Left lung (tissue), 10 donors: Measurements from ENCODE around the gene HDAC7. TPM values are rescaled to one million over a fixed set of nuclear protein-coding genes. Genes with fewer than 3 reads are reported as not detected.

Experiments used
- ATAC-seq: fragments of 200-7000 bp; cut with Tn5 transposase; one replicate; pipeline ENCODE4 v1.9.1; 2020; ENCODE audit warnings: moderate library complexity
- DNase-seq, 4 donors: peaks; one replicate each; pipeline ENCODE4 v3.0.0-alpha.2; 2013 to 2020
- H3K27ac ChIP-seq, 2 donors: fragments of 200-600 bp; sonication (generic) in 1 of 2; one replicate each; pipeline versions ENCODE4 v1.5.0 to v1.8.0; 2020 to 2021
- H3K27me3 ChIP-seq, 2 donors: fragments of 200-600 bp; sonication (generic) in 1 of 2; one replicate each; pipeline versions ENCODE4 v1.5.0 to v1.8.0; 2020 to 2021
- H3K36me3 ChIP-seq, 2 donors: fragments of 200-600 bp; sonication (generic) in 1 of 2; one replicate each; pipeline versions ENCODE4 v1.5.0 to v1.8.0; 2020 to 2021
- H3K4me1 ChIP-seq, 2 donors: fragments of 200-600 bp; one replicate each; pipeline ENCODE4 v1.8.0; 2021
- H3K4me3 ChIP-seq, 2 donors: fragments of 200-600 bp; sonication (generic) in 1 of 2; one replicate each; pipeline versions ENCODE4 v1.5.0 to v1.8.0; 2020 to 2021; ENCODE audit warnings: mild to moderate bottlenecking in 1 of 2
- H3K9me3 ChIP-seq, 2 donors: fragments of 200-600 bp; sonication (generic) in 1 of 2; one replicate each; pipeline versions ENCODE4 v1.5.0 to v1.8.0; 2020 to 2021
- intact Hi-C, 2 donors: fragments of 100-400 bp; cut with DNase I; formaldehyde crosslinking; loops; one replicate each; pipeline versions ENCODE4 v1.11.2 to v1.14.2; 2022
- polyA plus RNA-seq, 6 donors: library from polyadenylated mRNA; unstranded; fragments of 120-200 nt; gene quantifications; one replicate each; pipeline ENCODE4 v1.2.1, GENCODE V29; 2013; ENCODE audit not compliant: insufficient read length in 6 of 6
- total RNA-seq, 2 donors: library from RNA; stranded (reverse); fragmentation: NEBNext Ultra II Directional; extraction: Animal tissue kit (Norgen Biotek cat#: 25700); gene quantifications; one replicate each; pipeline ENCODE4 v1.2.1, GENCODE V29; 2021
- TF ChIP-seq, protein P1 (sequence below), 2 donors: fragments of 200-600 bp; sonication (generic) in 1 of 2; IDR thresholded peaks; one replicate each; pipeline versions ENCODE4 v1.5.0 to v1.8.0; 2021; ENCODE audit warnings: antibody characterized with exemption in 2 of 2
- donor health status: DM: no; HTN: yes; CAD: no.
- donor health status: DM: no; HTN: no; CAD: no.

Gene HDAC7
- total and polyA plus RNA-seq, 8 donors, result 69.1 to 115 (median 84.1) TPM

DNA sequence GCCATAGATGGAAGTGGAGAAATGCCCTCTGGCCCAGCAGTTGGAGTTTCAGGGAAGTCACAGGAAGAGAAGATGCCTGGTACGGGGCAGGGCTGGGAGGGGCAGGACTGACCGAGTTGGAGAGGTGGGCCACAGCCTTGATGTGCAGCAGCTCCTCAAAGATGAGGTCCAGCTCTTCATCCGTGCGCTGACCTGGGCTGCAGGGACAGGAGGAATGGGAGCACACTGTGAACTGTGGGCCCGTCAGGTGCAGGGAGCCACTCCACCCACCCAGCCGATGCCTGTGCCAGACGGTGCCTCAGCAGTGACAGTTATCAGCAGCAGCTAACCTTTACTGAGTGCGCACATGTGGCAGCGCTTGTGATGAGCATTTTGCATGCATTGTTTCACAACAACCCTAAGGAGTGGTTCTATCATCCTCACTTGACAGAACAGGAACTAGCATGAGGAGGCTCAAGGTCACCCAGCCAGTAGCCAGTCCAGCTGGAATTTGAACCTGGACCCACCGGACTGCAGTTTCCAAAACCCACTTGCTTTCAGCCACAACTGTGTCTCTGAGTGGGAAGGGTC is 69.4 kb downstream of the HDAC7 start:
- DNase-seq (no peak), ATAC-seq (no peak)
- intact Hi-C loops, result no loop called here
- Histone ChIP-seq H3K9me3 (no peaks in the 10 kb centered on the region), H3K36me3 (peaks cover 0 to 28% of the 10 kb centered on the region in 2 donors), H3K27me3 (no peaks in the 10 kb centered on the region), H3K4me3 (no peak overlapping the region), H3K4me1 (peaks cover 26 to 34% of the 10 kb centered on the region in 2 donors), H3K27ac (no peak overlapping the region)
- TF ChIP-seq, protein P1, sequence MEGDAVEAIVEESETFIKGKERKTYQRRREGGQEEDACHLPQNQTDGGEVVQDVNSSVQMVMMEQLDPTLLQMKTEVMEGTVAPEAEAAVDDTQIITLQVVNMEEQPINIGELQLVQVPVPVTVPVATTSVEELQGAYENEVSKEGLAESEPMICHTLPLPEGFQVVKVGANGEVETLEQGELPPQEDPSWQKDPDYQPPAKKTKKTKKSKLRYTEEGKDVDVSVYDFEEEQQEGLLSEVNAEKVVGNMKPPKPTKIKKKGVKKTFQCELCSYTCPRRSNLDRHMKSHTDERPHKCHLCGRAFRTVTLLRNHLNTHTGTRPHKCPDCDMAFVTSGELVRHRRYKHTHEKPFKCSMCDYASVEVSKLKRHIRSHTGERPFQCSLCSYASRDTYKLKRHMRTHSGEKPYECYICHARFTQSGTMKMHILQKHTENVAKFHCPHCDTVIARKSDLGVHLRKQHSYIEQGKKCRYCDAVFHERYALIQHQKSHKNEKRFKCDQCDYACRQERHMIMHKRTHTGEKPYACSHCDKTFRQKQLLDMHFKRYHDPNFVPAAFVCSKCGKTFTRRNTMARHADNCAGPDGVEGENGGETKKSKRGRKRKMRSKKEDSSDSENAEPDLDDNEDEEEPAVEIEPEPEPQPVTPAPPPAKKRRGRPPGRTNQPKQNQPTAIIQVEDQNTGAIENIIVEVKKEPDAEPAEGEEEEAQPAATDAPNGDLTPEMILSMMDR (IDR thresholded peaks at IDR 0.05), result no peak

DNA sequence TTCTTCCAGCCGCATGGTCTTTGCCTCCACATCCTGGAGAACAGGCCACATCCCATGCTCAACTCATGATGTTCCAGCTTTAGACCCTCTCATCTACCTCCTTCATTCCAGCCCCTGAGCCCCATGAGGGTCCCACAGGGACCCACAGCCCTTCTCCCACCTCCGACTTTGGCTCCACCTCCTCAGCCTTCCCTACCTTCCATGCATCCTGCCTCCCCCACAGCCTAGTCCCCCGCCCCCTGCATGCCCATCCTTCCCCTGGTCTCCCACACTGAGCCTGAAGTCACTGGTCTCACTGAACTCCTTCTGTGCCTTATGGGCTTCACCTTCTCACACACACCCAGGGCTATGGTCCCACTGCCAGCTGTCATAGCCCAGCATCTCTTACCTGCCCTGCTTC is 70.8 kb downstream of the HDAC7 start:
- H3K4me3 ChIP-seq, result no peak overlapping the region
- ATAC-seq, result no peak
- H3K36me3 ChIP-seq, result peaks cover 0 to 28% of the 10 kb centered on the region in 2 donors
- H3K27me3 ChIP-seq, result no peaks in the 10 kb centered on the region
- TF ChIP-seq, protein P1 (IDR thresholded peaks at IDR 0.05), result no peak
- no peaks in the 10 kb centered on the region for H3K9me3 ChIP-seq
- H3K4me1 ChIP-seq, result peaks cover 14 to 20% of the 10 kb centered on the region in 2 donors
- DNase-seq, result no peak
- H3K27ac ChIP-seq, result no peak overlapping the region
- intact Hi-C loops, result no loop called here

DNA sequence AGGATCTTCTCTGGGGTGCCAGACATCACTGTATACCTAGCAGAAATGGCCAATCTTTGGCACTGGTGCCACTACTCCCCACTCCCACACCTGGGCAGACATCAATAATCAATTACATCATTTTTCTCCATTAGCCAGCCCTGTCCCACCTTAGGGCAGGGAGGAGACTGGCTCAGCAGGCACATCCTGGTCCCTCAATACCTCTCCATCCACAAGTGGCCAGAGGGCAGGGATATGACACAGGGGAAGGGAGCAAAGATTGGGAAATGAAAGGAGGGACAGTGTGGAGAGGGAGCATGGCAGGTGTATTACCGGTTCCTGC is 71.2 kb downstream of the HDAC7 start:
- no peaks in the 10 kb centered on the region for H3K27me3 ChIP-seq
- ATAC-seq (no peak), DNase-seq (no peak)
- H3K27ac ChIP-seq, result no peak overlapping the region
- no peak overlapping the region for H3K4me3 ChIP-seq
- H3K36me3 ChIP-seq, result peaks cover 0 to 28% of the 10 kb centered on the region in 2 donors
- intact Hi-C loops, result no loop called here
- H3K9me3 ChIP-seq, result no peaks in the 10 kb centered on the region
- TF ChIP-seq, protein P1 (IDR thresholded peaks at IDR 0.05), result no peak
- H3K4me1 ChIP-seq, result peaks cover 9 to 16% of the 10 kb centered on the region in 2 donors

DNA sequence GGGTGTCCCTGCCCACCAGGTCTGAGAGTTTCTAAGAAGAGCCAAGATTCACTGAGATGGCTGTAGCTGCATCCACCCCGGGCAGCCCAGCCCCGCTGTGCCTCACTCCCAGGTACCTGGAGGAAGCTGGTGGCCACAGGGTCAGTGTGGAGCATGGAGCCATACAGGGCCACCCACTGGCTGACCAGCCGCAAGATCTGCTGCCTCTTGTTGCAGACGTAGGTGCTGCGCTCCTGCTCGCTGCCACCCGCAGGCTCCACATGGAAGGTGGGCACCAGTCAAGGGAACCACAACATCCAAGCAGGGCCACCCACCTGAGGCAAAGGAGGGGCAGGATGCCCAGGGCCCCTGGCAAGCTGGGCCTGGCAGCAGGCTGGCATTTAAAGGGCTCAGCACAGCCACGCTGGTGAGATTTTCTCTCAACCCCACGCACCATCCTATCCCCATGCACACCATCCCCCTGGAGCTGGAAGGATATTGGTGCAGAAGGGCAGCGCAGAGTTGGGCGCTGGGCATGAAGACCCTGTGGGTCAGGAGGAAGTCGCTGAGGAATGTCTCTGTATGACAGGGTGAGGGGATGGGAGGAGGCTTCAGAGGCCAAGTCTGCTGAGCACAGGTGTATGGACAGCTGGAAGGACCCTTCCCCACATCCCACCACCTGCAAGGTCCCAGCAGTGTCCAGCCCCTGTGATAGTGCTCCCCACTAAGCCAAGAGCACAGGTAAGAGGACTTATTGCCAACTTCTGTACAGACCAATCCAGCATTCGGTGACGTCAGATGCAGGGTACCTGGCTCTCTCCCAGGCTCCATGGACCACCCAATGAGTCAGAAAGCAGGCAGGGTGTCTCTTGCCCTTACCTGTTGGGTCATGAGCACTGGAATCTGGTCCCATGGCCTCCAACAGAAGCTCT is 71.9 kb downstream of the HDAC7 start:
- DNase-seq (no peak), ATAC-seq (no peak)
- intact Hi-C loops, result no loop called here
- Histone ChIP-seq H3K36me3 (peaks cover 0 to 28% of the 10 kb centered on the region in 2 donors), H3K4me3 (no peak overlapping the region), H3K9me3 (no peaks in the 10 kb centered on the region), H3K4me1 (peaks cover 3 to 9% of the 10 kb centered on the region in 2 donors), H3K27ac (no peak overlapping the region), H3K27me3 (no peaks in the 10 kb centered on the region)
- TF ChIP-seq, protein P1 (IDR thresholded peaks at IDR 0.05), result no peak

DNA sequence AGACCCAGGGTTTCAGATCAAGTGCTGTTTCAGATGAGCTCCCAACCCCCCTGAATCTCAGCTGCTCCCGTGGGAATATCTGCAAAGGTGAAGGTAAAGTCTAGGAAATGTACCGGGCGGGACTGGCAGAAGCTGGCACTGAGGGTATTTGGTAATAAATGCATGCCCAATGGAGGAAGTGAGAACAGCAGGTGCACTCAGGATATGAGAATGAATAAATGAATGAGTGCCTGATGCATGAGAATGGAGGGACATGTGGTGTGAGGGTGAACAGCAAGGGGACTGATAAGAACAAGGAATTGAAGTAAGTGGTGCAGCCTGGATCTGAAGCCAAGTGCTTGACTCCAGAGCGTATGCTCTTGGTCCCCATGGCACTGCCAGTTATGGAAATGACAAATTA is 72.6 kb downstream of the HDAC7 start:
- TF ChIP-seq, protein P1 (IDR thresholded peaks at IDR 0.05), result no peak
- Histone ChIP-seq H3K36me3 (peaks cover 0 to 28% of the 10 kb centered on the region in 2 donors), H3K4me1 (peaks cover 0 to 8% of the 10 kb centered on the region in 2 donors), H3K9me3 (no peaks in the 10 kb centered on the region), H3K4me3 (no peak overlapping the region), H3K27ac (no peak overlapping the region), H3K27me3 (no peaks in the 10 kb centered on the region)
- no peak for DNase-seq
- ATAC-seq, result no peak
- intact Hi-C loops, result no loop called here
